Measurements from ENCODE around the gene OCA2.

DNA sequence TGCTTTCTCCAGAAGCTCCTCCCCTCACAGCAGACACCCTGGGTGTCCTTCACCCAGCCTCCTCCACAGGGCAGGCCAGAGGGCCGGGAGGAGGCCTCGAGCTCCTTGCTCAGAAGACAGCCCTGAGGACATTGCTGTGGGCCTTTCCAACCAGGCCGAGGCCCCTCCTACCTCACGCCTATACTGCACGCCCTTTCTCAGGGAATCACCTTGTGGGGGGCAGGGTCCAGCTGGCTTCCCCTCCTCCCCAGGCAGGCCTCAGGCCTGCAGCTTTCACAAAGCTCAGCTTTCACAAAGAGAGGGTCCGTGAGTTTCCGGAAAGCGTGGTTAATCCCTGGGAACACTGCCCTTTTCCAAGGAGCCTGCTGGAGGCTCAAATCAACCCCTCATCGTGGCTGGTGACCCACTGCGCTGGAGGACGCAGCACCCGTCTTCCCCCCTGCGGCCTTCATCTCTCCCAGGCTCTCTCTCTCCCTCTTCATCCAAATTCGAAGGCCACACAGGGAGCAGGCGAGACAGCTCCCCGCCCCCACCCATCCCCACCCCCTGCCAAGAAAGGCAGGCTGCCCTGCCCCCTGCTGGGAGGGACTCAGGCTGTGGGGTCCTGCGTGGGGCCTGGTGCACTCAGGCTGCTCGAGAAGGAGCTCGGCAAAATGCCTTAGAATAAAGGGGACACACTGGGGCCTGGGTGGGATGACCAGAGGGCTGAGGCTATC is 79.4 kb downstream of the OCA2 start:
- TF ChIP-seq, protein P1, sequence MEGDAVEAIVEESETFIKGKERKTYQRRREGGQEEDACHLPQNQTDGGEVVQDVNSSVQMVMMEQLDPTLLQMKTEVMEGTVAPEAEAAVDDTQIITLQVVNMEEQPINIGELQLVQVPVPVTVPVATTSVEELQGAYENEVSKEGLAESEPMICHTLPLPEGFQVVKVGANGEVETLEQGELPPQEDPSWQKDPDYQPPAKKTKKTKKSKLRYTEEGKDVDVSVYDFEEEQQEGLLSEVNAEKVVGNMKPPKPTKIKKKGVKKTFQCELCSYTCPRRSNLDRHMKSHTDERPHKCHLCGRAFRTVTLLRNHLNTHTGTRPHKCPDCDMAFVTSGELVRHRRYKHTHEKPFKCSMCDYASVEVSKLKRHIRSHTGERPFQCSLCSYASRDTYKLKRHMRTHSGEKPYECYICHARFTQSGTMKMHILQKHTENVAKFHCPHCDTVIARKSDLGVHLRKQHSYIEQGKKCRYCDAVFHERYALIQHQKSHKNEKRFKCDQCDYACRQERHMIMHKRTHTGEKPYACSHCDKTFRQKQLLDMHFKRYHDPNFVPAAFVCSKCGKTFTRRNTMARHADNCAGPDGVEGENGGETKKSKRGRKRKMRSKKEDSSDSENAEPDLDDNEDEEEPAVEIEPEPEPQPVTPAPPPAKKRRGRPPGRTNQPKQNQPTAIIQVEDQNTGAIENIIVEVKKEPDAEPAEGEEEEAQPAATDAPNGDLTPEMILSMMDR (IDR thresholded peaks at IDR 0.05) = no peak
- TF ChIP-seq TCF7L2 (IDR thresholded peaks at IDR 0.05; ENCODE audit: low read depth, low read length) (no peak), SIN3A (IDR thresholded peaks at IDR 0.05; ENCODE audit: borderline replicate concordance, insufficient read depth, low read depth, low read length) (no peak), POLR2AphosphoS5 (IDR thresholded peaks at IDR 0.05; ENCODE audit: low read depth, low read length) (no peak)

All from Panc1 (cell line).